IMR-90 (cell line): Measurements from ENCODE around the gene CCM2. TPM values are rescaled to one million over a fixed set of nuclear protein-coding genes. Genes with fewer than 3 reads are reported as not detected.

Experiments
- ATAC-seq: fragments of 200-7000 bp; cut with Tn5 transposase; 2 replicates; pipeline ENCODE4 v1.9.1; 2020; ENCODE audit warnings: low read depth, mild to moderate bottlenecking, moderate library complexity
- BruUV-seq: library from RNA; stranded (reverse); fragments of 400-500 nt; replicated peaks from 2 replicates; lab custom pipeline; 2021; lab: Mats Ljungman, UMichigan
- CTCF ChIA-PET: fragments of 300-600 bp; formaldehyde crosslinking; extraction: SDS; loops from one replicate; lab custom pipeline; 2021; ENCODE audit warnings: antibody characterized with exemption; lab: Yijun Ruan, JAX
- POLR2A ChIA-PET: fragments of 300-600 bp; sonication (Branson Sonifier 250); formaldehyde crosslinking; loops from one replicate; lab custom pipeline; 2022; ENCODE audit warnings: antibody characterized with exemption; ENCODE audit not compliant: unreplicated experiment; lab: Charles Lee
- DNase-seq: peaks from one replicate; pipeline ENCODE4 v3.0.0; 2013
- H2AFZ ChIP-seq: replicated peaks from 2 replicates; pipeline ENCODE3; 2013; ENCODE audit warnings: low read length, mild to moderate bottlenecking; ENCODE audit not compliant: poor library complexity
- H2AK5ac ChIP-seq: 2 replicates; pipeline ENCODE4 v1.6.1; 2013; ENCODE audit warnings: low read depth, low read length, inconsistent platforms
- H2AK9ac ChIP-seq: replicated peaks from 2 replicates; pipeline ENCODE3; 2013; ENCODE audit warnings: mild to moderate bottlenecking, low read depth, low read length, moderate library complexity; ENCODE audit not compliant: poor library complexity
- H2BK120ac ChIP-seq: 2 replicates; pipeline ENCODE4 v1.6.1; 2013; ENCODE audit warnings: low read depth, low read length, inconsistent platforms
- H2BK15ac ChIP-seq: 3 replicates; pipeline ENCODE4 v1.6.1; 2013; ENCODE audit warnings: low read depth, low read length, inconsistent platforms
- H2BK20ac ChIP-seq: 2 replicates; pipeline ENCODE4 v1.6.1; 2013; ENCODE audit warnings: low read depth, mild to moderate bottlenecking, inconsistent platforms, low read length, moderate library complexity
- H2BK5ac ChIP-seq: 2 replicates; pipeline ENCODE4 v1.6.1; 2013; ENCODE audit warnings: mild to moderate bottlenecking, low read depth, low read length, inconsistent platforms; ENCODE audit not compliant: poor library complexity, severe bottlenecking
- H3K14ac ChIP-seq: replicated peaks from 2 replicates; pipeline ENCODE4 v1.6.1; 2013; ENCODE audit warnings: low read depth, low read length, inconsistent platforms
- H3K18ac ChIP-seq: 2 replicates; pipeline ENCODE4 v1.6.1; 2013; ENCODE audit warnings: low read depth, low read length, control low read depth
- H3K23ac ChIP-seq: 2 replicates; pipeline ENCODE4 v1.6.1; 2013; ENCODE audit warnings: low read depth, low read length, inconsistent platforms
- H3K27ac ChIP-seq: 2 replicates; pipeline ENCODE4 v1.5.1; 2013; ENCODE audit warnings: mild to moderate bottlenecking, control low read depth, low read length; ENCODE audit not compliant: insufficient read depth
- H3K27me3 ChIP-seq: 2 replicates; pipeline ENCODE4 v1.6.1; 2013; ENCODE audit warnings: low read length; ENCODE audit not compliant: control insufficient read depth, insufficient read depth
- H3K36me3 ChIP-seq: 2 replicates; pipeline ENCODE4 v1.6.1; 2013; ENCODE audit warnings: low read length, mixed read lengths; ENCODE audit not compliant: control insufficient read depth, insufficient read depth
- H3K4ac ChIP-seq: 2 replicates; pipeline ENCODE4 v1.6.1; 2013; ENCODE audit warnings: low read depth, low read length, inconsistent platforms
- H3K4me1 ChIP-seq: 2 replicates; pipeline ENCODE4 v1.6.1; 2013; ENCODE audit warnings: low read length, mixed read lengths; ENCODE audit not compliant: control insufficient read depth, insufficient read depth
- H3K4me2 ChIP-seq: 2 replicates; pipeline ENCODE4 v1.6.1; 2013; ENCODE audit warnings: low read depth, mild to moderate bottlenecking, control low read depth, low read length, moderate library complexity
- H3K4me3 ChIP-seq: 2 replicates; pipeline ENCODE4 v1.5.1; 2013; ENCODE audit warnings: low read depth, mild to moderate bottlenecking, control low read depth, low read length, moderate library complexity; ENCODE audit not compliant: insufficient read depth
- H3K56ac ChIP-seq: 2 replicates; pipeline ENCODE4 v1.6.1; 2013; ENCODE audit warnings: low read length, inconsistent platforms; ENCODE audit not compliant: insufficient read depth; ENCODE audit errors: extremely low read depth
- H3K79me1 ChIP-seq, 2 experiments: 2 replicates each; pipeline ENCODE4 v1.6.1; 2013; ENCODE audit warnings: low read length in 2 of 2, inconsistent platforms in 1 of 2, low read depth in 1 of 2
- H3K9ac ChIP-seq: 2 replicates; pipeline ENCODE4 v1.6.1; 2013; ENCODE audit warnings: low read depth, low read length, control low read depth
- H3K9me1 ChIP-seq: 2 replicates; pipeline ENCODE4 v1.6.1; 2013; ENCODE audit warnings: low read length, inconsistent platforms; ENCODE audit not compliant: insufficient read depth
- H3K9me3 ChIP-seq: 2 replicates; pipeline ENCODE4 v1.6.1; 2013; ENCODE audit warnings: low read length; ENCODE audit not compliant: control insufficient read depth, insufficient read depth
- H4K20me1 ChIP-seq: 2 replicates; pipeline ENCODE4 v1.6.1; 2013; ENCODE audit warnings: low read length, inconsistent platforms; ENCODE audit not compliant: insufficient read depth
- H4K5ac ChIP-seq: 2 replicates; pipeline ENCODE4 v1.6.1; 2013; ENCODE audit warnings: mild to moderate bottlenecking, low read depth, low read length, control low read depth
- H4K8ac ChIP-seq, 2 experiments: 2 replicates each; pipeline ENCODE4 v1.6.1; 2013; ENCODE audit warnings: low read depth in 2 of 2, low read length in 2 of 2, control low read depth in 1 of 2, inconsistent platforms in 1 of 2
- H4K91ac ChIP-seq: 2 replicates; pipeline ENCODE4 v1.6.1; 2013; ENCODE audit warnings: low read depth, low read length, inconsistent platforms; ENCODE audit not compliant: insufficient read depth
- CEBPB ChIP-seq: IDR thresholded peaks from 2 replicates; pipeline ENCODE4 v1.6.1; 2012; ENCODE audit warnings: low read depth, low read length, improper control_type of control experiment
- FOS ChIP-seq: fragments of 150-350 bp; IDR thresholded peaks from 2 replicates; pipeline ENCODE4 v1.6.1; 2016; ENCODE audit warnings: low read depth, low read length
- NFE2L2 ChIP-seq: fragments of 150-350 bp; IDR thresholded peaks from 2 replicates; pipeline ENCODE4 v1.6.1; 2016; ENCODE audit warnings: low read depth, mild to moderate bottlenecking, low read length
- POLR2A ChIP-seq: IDR thresholded peaks from 2 replicates; pipeline ENCODE4 v1.6.1; 2012; ENCODE audit warnings: mild to moderate bottlenecking, low read depth, low read length
- RAD21 ChIP-seq: IDR thresholded peaks from 2 replicates; pipeline ENCODE4 v1.6.1; 2012; ENCODE audit warnings: low read length, improper control_type of control experiment
- RFX5 ChIP-seq: IDR thresholded peaks from 2 replicates; pipeline ENCODE4 v1.8.0; 2012; ENCODE audit warnings: low read depth, mild to moderate bottlenecking, low read length, moderate library complexity
- SMC3 ChIP-seq: fragments of 150-350 bp; IDR thresholded peaks from 2 replicates; pipeline ENCODE4 v1.6.1; 2016; ENCODE audit warnings: low read depth, mild to moderate bottlenecking, antibody characterized with exemption, low read length, moderate library complexity
- WGBS, 2 experiments: methylation state at CpG; one replicate each; pipeline versions ENCODE4 v1.1.5 to v1.1.7; 2013; ENCODE audit warnings: missing lambda C conversion rate in 2 of 2; ENCODE audit not compliant: insufficient read length in 1 of 2; ENCODE audit errors: extremely low coverage in 2 of 2; 5-methylcytosine and 5-hydroxymethylcytosine counted together
- dilution Hi-C: fragments of 300-500 bp; cut with HindIII; formaldehyde crosslinking; loops from one replicate; pipeline ENCODE4 v1.14.3; 2018; ENCODE audit warnings: low sequenced_read_pairs; ENCODE audit not compliant: unreplicated experiment
- in situ Hi-C: fragments of 300-500 bp; cut with MboI; formaldehyde crosslinking; loops from 3 replicates; pipeline ENCODE4 v1.14.3; 2019; ENCODE audit warnings: low sequenced_read_pairs, inconsistent platforms, mixed read lengths
- intact Hi-C: fragments of 100-400 bp; cut with micrococcal nuclease; formaldehyde crosslinking; loops from 2 replicates; pipeline ENCODE4 v1.10.0; 2022
- polyA plus RNA-seq, 3 experiments: library from polyadenylated mRNA; depleted of rRNA; stranded (reverse); fragments of >200 nt; gene quantifications; 2 replicates each; pipeline ENCODE4 v1.2.3, GENCODE V29; 2012; ENCODE audit warnings: low replicate concordance in 1 of 3
- total RNA-seq: library from RNA; depleted of rRNA; stranded (reverse); fragments of >200 nt; gene quantifications from 2 replicates; pipeline ENCODE4 v1.2.3, GENCODE V29; 2012
- TF ChIP-seq, protein P1 (sequence below): conservative IDR thresholded peaks from 2 replicates; pipeline ENCODE4 v1.5.1; 2012; ENCODE audit warnings: mild to moderate bottlenecking, low read depth, low read length, improper control_type of control experiment

The CCM2 gene
- total and polyA plus RNA-seq, 2 of the 4 experiments (the other 2 are of a cell fraction): 65.2 to 78.5 TPM

DNA sequence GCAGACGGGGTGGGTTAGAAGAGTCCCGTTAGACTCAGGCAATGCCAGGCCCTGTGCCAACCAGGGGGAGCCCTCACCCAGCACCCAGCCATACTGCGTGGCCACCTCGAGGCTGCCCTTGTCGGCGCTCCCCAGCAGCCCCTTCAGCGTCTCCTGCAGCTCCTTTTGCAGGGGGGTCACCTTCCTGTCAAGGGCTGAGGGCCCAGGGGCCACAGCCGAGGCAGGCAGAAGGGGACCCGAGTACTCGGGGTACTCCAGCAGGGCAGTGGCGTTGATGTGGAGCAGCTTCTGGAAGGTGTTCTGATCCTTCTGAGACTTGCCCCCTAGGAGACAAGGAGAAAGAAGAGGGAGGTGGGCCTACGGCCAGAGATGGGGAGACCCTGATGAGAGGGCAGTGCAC, 101.7 kb downstream of the CCM2 start:
- no peak overlapping the region for H3K4ac ChIP-seq
- ATAC-seq (no peak), DNase-seq (no peak)
- H3K4me1 ChIP-seq: no peaks in the 10 kb centered on the region
- H3K36me3 ChIP-seq: peaks cover 77% of the 10 kb centered on the region
- H2BK20ac ChIP-seq: no peak overlapping the region
- no peak overlapping the region for H3K14ac ChIP-seq
- no peaks in the 10 kb centered on the region for H3K9me3 ChIP-seq
- no peak for TF ChIP-seq SMC3
- no peak for TF ChIP-seq RAD21
- no peak for TF ChIP-seq NFE2L2
- no peak for TF ChIP-seq CEBPB
- TF ChIP-seq FOS: no peak
- TF ChIP-seq, protein P1, sequence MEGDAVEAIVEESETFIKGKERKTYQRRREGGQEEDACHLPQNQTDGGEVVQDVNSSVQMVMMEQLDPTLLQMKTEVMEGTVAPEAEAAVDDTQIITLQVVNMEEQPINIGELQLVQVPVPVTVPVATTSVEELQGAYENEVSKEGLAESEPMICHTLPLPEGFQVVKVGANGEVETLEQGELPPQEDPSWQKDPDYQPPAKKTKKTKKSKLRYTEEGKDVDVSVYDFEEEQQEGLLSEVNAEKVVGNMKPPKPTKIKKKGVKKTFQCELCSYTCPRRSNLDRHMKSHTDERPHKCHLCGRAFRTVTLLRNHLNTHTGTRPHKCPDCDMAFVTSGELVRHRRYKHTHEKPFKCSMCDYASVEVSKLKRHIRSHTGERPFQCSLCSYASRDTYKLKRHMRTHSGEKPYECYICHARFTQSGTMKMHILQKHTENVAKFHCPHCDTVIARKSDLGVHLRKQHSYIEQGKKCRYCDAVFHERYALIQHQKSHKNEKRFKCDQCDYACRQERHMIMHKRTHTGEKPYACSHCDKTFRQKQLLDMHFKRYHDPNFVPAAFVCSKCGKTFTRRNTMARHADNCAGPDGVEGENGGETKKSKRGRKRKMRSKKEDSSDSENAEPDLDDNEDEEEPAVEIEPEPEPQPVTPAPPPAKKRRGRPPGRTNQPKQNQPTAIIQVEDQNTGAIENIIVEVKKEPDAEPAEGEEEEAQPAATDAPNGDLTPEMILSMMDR: no peak
- no peak for TF ChIP-seq POLR2A
- no peak for TF ChIP-seq RFX5
- H4K5ac ChIP-seq: no peak overlapping the region
- H4K20me1 ChIP-seq: peaks cover 18% of the 10 kb centered on the region
- H3K9me1 ChIP-seq: no peaks in the 10 kb centered on the region; the same call in 1 of the 2 replicates
- no peak overlapping the region for H3K4me2 ChIP-seq
- no peak overlapping the region for H4K8ac ChIP-seq
- CTCF ChIA-PET: no interaction called here
- H2BK15ac ChIP-seq: no peak overlapping the region
- no peak overlapping the region for H2AK9ac ChIP-seq
- BruUV-seq: no TSS peak
- no peak overlapping the region for H2AFZ ChIP-seq
- 80% methylated on average over 1 of the region's 12 CpGs; no CpG with 5 or more reads in 1 of the 2 experiments for WGBS, 2 experiments
- H3K79me1 ChIP-seq: peaks cover 22 to 24% of the 10 kb centered on the region in 2 experiments
- H3K18ac ChIP-seq: no peak overlapping the region
- H3K27me3 ChIP-seq: no peaks in the 10 kb centered on the region
- in situ Hi-C loops (no loop called here), dilution Hi-C loops (no loop called here), intact Hi-C loops (no loop called here)
- H2BK120ac ChIP-seq: no peak overlapping the region
- H3K56ac ChIP-seq: no peak overlapping the region
- POLR2A ChIA-PET: no interaction called here
- H2BK5ac ChIP-seq: no peak overlapping the region
- H2AK5ac ChIP-seq: no peak overlapping the region
- H4K91ac ChIP-seq: no peak overlapping the region
- H3K27ac ChIP-seq: no peak overlapping the region
- H3K4me3 ChIP-seq: no peak overlapping the region
- H3K9ac ChIP-seq: no peak overlapping the region
- no peak overlapping the region for H3K23ac ChIP-seq
